Retinal pigment epithelial cell (primary cell): ENCODE results near the gene PRR14.
A peak's percentile ranks its signal among the peaks of the same experiment; 100 is the strongest.

Experiments
- DNase-seq: peaks from one replicate; pipeline ENCODE4 v3.0.0-alpha.2; 2010; ENCODE audit warnings: low read depth
- H3K4me3 ChIP-seq: 2 replicates; pipeline ENCODE4 v1.5.1; 2011; ENCODE audit warnings: mild to moderate bottlenecking, low read length, control low read depth, moderate library complexity
- TF ChIP-seq, protein P1 (sequence below): conservative IDR thresholded peaks from 2 replicates; pipeline ENCODE4 v1.5.1; 2011; ENCODE audit warnings: low read depth, low read length, control low read depth, inconsistent platforms

The PRR14 gene

DNA sequence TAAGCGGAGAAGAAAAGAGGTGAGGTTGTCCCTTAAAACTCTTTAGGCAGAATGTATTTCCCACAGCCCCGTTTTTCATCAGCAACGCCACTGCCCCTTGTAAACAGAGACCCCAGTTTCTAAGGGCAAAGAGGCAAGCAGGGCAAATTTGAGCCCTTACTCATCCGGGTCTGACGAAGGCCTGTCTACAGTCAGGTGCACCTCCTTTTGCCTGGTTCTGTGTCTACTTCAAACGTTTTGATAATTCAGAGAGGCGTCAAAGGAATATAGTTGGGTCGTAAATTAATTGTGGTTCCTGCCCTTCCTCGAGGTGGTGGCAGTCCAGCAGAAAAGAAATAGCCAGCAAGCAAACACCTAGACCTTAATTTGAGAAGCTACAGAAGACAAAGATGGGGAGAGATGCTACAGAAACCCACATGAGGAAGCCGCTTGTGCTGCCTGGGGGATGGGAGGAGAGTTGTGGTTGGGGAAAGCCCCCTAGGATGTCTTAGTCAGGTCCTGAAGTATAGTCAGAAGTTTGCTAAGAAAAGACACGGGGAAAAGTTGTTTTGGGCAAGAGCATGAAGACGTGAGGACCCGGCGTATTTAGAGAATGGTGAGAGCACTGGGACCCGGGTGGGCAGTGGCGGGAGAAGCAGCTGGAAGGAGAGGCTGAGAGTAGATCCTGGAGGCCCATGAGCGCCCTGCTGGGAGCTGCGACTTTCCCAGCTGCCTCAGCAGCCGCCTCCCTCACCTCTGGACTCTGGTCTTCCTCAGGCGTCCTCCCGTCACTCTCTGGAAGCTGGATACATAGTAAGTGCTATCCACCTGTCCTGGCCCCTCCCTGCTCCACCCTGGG is 9.9 kb downstream of the PRR14 start:
- TF ChIP-seq, protein P1, sequence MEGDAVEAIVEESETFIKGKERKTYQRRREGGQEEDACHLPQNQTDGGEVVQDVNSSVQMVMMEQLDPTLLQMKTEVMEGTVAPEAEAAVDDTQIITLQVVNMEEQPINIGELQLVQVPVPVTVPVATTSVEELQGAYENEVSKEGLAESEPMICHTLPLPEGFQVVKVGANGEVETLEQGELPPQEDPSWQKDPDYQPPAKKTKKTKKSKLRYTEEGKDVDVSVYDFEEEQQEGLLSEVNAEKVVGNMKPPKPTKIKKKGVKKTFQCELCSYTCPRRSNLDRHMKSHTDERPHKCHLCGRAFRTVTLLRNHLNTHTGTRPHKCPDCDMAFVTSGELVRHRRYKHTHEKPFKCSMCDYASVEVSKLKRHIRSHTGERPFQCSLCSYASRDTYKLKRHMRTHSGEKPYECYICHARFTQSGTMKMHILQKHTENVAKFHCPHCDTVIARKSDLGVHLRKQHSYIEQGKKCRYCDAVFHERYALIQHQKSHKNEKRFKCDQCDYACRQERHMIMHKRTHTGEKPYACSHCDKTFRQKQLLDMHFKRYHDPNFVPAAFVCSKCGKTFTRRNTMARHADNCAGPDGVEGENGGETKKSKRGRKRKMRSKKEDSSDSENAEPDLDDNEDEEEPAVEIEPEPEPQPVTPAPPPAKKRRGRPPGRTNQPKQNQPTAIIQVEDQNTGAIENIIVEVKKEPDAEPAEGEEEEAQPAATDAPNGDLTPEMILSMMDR: no peak
- peak overlapping the region; percentile 90 for H3K4me3 ChIP-seq
- no peak for DNase-seq

DNA sequence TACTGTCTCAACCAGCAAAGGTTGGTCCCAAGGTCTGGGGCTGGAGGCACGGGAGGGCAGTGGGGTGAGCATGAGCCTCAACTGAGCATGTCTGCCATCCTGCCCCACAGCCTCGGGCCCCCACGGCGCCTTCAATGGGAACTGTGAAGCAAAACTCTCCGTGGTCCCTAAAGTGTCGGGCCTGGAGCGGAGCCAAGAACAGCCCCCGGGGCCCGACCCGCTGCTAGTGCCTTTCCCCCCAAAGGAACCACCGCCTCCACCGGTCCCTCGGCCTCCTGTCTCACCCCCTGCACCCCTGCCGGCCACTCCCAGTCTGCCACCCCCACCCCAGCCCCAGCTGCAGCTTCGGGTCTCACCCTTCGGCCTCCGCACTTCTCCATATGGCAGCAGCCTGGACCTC is 11.7 kb downstream of the PRR14 start:
- DNase-seq: no peak
- TF ChIP-seq, protein P1: no peak
- no peak overlapping the region for H3K4me3 ChIP-seq

DNA sequence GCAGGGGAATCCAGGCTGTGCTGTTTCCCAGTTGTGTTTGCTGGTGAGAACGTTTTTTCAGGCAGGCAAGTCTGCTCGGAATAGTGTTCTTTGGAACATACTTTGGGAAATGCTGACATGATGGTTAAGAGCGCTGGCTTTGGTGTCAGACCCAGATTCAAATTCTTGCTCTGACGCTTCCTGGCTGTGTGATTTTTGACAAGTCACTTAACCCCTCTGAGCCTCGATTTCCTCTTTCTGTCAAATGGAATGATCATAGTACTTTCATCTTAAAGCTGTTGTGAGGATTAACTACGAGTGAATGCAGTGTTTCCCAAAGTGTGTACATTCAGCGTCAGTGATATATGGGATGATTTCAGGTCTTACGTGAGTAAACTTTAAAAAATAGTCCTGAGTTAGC is 12.3 kb downstream of the PRR14 start:
- TF ChIP-seq, protein P1: no peak
- DNase-seq: no peak
- no peak overlapping the region for H3K4me3 ChIP-seq

DNA sequence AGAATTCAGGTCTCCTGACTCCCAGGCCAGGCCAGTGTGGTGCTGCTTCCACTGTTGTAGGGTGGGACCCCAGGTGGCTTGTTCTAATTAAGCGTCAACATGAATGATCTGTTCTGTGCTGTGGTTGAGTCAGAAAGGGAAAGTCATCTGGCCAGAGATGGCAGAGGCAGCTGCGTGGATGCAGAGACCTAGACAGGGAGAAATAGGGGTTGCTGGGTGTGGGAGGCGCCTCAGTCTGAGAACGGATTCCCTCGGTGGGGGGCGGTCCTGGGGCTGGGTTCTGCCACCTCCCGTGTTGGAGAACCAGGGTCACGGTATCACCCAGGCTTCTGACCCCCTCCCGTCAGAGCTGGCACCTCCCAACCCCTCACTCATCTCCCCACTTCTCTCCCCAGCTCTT is 13.1 kb downstream of the PRR14 start:
- TF ChIP-seq, protein P1: no peak
- H3K4me3 ChIP-seq: no peak overlapping the region
- DNase-seq: no peak

DNA sequence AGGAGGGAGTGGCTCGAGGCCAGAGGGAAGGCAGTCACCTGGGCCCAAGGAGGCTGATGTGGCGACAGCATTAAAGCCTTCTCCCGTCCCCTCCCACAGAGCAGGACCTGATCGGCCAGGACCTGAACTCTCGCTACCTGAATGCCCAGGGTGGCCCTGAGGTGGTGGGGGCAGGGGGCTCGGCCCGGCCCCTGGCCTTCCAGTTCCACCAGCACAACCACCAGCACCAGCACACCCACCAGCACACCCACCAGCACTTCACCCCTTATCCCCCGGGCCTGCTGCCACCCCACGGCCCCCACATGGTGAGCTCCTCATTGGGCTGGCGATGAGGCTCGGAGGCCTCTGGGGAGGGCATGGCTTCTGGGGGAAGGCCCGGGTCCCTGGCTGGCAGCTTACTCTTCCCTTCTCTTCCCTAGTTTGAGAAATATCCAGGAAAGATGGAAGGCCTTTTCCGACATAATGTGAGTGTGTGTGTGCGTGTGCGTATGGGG is 13.9 kb downstream of the PRR14 start:
- TF ChIP-seq, protein P1: no peak
- H3K4me3 ChIP-seq: no peak overlapping the region
- DNase-seq: no peak

DNA sequence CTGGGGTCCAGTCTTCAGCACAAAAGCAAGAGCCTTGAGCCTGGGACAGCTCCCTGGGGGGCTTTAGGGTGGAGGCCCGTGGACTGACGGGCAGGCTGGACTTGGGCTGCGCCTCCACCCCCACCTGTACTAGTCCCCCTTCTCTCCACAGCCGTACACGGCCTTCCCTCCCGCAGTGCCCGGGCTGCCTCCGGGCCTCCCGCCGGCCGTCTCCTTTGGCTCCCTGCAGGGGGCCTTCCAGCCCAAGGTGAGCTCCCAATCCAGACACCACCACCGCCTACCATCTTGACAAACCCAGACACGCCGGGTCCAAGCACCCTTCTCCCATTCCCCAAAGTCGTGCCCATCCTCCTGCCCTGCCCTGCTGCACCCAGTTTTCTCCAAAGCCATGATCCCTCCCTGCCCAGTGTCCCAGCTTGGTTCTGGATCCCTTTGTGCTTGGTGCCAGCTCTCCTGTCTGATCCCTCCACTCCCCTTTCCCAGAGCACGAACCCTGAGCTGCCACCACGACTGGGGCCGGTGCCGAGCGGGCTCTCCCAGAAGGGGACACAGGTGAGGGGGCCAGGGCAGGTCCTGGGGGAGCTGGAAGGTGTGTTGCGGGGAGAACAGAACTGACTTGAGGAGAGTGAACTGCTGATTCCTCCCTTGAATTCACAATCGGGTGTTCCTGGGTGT is 14.5 kb downstream of the PRR14 start:
- TF ChIP-seq, protein P1: no peak
- no peak for DNase-seq
- H3K4me3 ChIP-seq: no peak overlapping the region
